Astrocyte (in vitro differentiated cells and primary cell): ENCODE results near the gene DTNB.

ENCODE experiments used
- EZH2 ChIP-seq: IDR thresholded peaks from 2 replicates; pipeline ENCODE4 v1.6.1; 2012; ENCODE audit warnings: mild to moderate bottlenecking, low read length, inconsistent platforms; ENCODE audit not compliant: insufficient read depth
- TF ChIP-seq, protein P1 (sequence below): IDR thresholded peaks from 2 replicates; pipeline ENCODE4 v1.5.1; 2011; ENCODE audit warnings: low read depth, mild to moderate bottlenecking, inconsistent platforms, low read length, moderate library complexity; ENCODE audit not compliant: insufficient read depth

DNA sequence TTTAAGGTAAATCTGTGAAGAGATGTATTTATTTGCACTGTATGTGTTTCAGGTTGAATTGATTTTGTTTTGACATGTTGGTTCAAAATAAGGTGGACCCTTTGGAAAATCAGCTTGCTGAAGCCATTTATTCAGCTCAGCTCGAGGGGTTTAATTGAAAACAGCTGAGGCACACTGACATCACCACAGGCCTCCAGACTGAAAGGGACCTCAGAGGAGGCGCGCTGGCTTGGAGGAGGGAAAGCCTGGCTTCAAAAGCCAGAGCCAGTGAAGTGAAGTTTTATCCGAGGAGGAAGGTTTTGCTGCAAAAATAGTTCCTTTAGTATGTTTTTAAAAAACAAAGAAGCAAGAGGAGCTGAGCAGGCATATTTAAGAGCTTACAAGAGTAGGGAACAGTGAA, 304.7 kb downstream of the DTNB start:
- no peak for TF ChIP-seq EZH2
- TF ChIP-seq, protein P1, sequence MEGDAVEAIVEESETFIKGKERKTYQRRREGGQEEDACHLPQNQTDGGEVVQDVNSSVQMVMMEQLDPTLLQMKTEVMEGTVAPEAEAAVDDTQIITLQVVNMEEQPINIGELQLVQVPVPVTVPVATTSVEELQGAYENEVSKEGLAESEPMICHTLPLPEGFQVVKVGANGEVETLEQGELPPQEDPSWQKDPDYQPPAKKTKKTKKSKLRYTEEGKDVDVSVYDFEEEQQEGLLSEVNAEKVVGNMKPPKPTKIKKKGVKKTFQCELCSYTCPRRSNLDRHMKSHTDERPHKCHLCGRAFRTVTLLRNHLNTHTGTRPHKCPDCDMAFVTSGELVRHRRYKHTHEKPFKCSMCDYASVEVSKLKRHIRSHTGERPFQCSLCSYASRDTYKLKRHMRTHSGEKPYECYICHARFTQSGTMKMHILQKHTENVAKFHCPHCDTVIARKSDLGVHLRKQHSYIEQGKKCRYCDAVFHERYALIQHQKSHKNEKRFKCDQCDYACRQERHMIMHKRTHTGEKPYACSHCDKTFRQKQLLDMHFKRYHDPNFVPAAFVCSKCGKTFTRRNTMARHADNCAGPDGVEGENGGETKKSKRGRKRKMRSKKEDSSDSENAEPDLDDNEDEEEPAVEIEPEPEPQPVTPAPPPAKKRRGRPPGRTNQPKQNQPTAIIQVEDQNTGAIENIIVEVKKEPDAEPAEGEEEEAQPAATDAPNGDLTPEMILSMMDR = no peak
